IPS DF 4.7 (cell line): ENCODE measurements around the gene CTSW.
A peak's percentile ranks its signal among the peaks of the same experiment; 100 is the strongest.

Experiments
- DNase-seq: peaks from one replicate; pipeline ENCODE4 v3.0.0-alpha.2; 2013; ENCODE audit warnings: low spot score; ENCODE audit errors: extremely low read depth

Gene CTSW

DNA sequence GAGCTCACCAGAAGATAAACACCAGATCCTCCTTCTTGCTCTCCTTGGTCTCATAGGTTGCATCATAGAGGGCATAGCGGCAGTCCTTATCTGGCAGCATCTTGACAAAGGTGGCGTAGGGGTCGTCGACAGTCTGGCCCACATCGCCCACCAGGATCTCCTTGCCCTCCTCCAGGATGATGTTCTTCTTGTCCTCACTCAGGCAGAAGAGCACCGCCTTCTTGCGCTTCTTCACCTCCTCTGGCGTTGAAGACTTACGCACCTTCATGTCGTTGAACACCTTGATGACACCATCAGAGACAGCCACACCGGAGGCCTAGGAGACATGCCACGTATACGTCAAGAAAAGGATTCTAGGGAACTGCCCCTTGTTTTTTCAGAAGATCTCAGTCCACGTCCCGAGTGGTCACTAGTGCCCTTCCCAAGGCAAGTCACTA is 23.7 kb upstream of the CTSW start:
- no peak for DNase-seq

DNA sequence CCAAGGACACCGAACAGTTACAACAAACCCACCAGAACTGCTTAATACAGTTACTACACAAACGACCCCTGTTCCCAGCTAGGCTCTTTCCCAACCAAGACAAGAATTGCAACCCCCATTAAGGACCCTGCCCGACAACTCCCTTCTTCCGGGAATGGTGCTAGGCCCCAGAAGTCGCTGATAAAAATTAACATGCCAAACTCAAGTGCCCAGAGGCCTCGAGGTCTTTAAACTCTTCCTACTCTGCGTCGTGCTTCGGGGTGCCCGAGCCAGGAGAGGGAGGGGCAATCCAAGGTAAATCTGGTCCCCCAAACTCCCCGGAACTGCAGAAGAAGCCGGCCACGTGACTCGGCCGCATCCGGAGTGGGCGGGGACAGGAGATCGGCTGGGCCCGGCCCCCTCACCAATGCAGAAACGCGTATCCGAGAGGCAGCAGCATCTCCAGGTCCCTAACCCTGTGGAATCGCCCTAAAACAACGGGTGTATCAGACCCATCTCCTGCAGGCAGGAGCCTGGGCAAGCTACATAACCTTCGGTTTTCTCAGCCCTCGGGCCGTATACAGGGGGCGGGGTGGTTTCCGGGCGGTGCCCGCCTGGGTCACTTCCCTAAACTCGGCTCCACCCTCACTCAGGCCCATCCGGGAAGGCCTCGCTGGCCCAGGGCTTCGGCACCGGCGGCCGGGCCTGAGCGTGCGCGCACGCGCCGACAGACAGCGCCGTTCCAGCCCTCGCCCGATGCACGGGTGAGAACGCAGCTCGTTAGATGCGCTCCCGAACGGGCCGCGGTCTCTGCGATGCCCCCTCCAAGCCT is 22.7 kb upstream of the CTSW start:
- no peak for DNase-seq

- DNase-seq = no peak
Measured at GRCh38 chr11:65857500-65857852, 22.2 kb upstream of the CTSW start.

DNA sequence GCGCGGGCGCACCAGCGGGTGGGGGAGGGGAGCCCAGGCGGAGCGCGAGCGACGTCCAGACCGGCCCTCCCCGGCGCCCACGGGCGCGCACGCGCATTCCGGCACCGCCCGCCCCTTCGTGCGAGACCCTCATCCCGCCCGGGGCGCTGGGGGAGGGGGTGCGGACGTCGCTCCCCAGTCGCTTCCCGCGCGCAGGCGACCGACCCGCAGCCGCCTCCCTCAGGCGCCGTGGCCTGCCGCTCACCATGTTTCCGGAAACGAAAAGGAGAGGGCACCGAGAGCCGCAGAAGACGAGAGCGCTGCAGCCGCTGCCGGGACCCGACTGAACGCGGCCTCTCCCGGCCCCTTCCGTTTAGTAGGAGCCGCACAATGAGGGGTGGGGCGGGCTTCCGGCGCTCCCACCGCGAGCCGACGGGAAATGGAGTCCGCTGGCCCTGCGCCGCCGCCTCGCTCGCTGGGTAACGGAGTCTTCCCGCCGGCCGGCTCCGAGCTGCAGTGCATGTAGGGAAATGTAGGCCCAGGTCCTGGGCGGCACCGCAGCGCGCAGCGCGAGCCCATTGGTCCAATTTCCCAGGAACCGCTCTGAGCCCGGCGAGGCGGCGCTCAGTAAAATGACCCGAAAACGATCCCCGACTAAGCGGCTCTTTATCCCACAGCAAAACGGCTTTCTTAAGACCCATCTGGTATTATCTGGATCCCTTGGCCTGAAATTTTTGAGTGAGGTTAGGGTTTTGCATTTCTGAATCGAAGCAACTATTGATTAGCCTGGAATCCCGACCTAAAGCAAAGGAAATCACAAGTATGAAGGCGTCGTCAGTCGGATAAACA is 21.6 kb upstream of the CTSW start, which contains the start of gene CFL1:
CFL1 (minus strand) TSS at position 328 of the 828 bp plus-strand sequence; CDS start at position 247, 81 bp downstream.
- no peak for DNase-seq

DNA sequence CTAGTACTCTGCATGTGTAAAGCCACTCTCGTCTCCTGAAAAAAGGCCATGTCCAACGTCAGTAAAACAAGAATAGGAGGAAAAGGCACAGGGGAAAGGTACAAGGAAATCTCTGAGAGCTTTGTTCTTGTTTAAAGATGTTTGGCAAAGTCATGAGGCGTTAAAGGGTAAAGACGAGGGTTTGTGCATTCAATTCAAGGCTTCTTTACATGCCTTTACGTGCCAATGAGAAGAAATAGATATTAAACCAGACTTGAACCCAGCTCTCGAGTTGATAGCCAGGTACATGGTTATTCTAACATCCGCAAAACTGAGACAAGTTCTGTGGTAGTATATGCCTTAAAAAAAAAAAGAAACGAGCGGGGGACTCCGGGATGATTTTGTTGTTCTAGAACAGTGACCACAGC is 21.0 kb upstream of the CTSW start:
- no peak for DNase-seq

- peak; percentile 93 for DNase-seq
Measured at GRCh38 chr11:65859095-65859811, 20.4 kb upstream of the CTSW start.

GRCh38 chr11:65859812-65860277 is 19.8 kb upstream of the CTSW start:
- DNase-seq = no peak

DNA sequence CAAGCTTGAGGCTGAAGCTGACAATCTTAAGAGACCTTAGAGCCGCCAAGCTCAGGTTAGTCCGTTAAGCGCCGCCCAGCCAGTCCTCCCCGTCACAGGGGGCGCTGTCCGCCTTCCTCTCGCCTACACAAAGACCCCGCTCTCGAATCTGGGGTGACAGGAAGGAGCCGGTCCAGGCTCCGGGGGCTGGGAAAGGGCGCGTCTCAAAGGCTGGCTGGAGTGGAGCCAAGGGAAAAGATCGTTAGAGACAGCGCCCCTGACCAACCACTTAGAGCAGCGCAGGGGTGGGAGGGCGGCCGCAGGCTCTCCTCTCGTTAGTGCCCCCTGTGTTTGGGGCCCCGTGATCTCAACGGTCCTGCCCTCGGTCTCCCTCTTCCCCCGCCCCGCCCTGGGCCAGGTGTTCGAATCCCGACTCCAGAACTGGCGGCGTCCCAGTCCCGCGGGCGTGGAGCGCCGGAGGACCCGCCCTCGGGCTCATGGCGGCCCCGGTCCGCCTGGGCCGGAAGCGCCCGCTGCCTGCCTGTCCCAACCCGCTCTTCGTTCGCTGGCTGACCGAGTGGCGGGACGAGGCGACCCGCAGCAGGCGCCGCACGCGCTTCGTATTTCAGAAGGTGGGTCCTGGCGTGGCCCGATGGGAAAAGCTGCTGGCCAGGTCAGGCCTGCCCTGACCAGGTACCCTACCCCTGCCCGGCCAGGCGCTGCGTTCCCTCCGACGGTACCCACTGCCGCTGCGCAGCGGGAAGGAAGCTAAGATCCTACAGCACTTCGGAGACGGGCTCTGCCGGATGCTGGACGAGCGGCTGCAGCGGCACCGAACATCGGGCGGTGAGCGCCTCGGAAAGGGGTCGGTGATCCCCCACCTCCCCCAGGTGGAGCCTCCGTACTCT is 19.1 kb upstream of the CTSW start, which contains the start of gene MUS81:
MUS81 (plus strand) TSS at position 156 of the 887 bp plus-strand sequence; CDS start at position 477, 321 bp downstream.
- DNase-seq = no peak

DNA sequence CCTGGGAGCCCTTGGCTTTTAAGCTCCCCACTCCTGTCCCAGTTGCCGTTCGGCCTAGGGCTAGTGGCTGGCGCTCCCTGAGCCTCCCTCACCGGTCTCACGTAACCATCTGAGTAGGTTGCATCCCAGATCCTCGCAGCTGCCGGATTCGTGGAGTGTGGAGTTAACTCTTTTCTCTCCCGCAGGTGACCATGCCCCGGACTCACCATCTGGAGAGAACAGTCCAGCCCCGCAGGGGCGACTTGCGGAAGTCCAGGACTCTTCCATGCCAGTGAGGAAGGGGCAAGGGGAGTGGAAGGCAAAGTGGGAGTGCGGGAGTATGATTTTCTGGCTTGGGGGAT is 18.5 kb upstream of the CTSW start:
- DNase-seq = no peak

GRCh38 chr11:65861533-65862183 is 18.0 kb upstream of the CTSW start:
- no peak for DNase-seq

- DNase-seq = no peak
Measured at GRCh38 chr11:65862191-65862735, 17.4 kb upstream of the CTSW start.

DNA sequence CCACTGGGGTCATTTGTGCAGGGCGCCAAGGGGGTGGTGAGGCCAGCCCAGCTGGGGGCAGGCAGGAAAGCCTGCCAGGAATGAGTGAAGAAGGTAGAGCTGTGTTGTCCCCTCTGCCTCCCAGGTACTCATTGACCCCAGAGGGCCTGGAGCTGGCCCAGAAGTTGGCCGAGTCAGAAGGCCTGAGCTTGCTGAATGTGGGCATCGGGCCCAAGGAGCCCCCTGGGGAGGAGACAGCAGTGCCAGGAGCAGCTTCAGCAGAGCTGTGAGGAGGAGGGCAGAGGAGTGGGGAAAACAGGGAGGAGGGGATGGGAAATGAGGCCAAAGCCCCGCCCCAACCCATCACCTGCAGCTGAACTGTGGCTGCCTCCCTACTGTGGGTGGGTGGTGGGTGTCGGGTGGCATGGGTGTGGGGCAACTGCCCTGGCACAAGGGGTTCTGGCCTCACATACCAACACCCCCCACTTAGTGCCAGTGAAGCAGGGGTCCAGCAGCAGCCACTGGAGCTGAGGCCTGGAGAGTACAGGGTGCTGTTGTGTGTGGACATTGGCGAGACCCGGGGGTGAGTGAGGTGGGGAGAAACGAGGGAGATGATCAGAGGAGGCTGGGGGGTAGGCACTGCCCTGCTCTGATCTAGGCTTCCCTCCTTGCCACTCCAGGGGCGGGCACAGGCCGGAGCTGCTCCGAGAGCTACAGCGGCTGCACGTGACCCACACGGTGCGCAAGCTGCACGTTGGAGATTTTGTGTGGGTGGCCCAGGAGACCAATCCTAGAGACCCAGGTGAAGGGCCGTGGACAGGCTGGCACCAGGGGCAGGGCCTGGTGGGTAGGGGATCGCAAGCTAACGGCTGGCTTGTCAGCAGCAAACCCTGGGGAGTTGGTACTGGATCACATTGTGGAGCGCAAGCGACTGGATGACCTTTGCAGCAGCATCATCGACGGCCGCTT is 16.4 kb upstream of the CTSW start:
- no peak for DNase-seq

- no peak for DNase-seq
Measured at GRCh38 chr11:65863889-65864705, 15.5 kb upstream of the CTSW start.

GRCh38 chr11:65864706-65865471 is 14.7 kb upstream of the CTSW start:
- no peak for DNase-seq

DNA sequence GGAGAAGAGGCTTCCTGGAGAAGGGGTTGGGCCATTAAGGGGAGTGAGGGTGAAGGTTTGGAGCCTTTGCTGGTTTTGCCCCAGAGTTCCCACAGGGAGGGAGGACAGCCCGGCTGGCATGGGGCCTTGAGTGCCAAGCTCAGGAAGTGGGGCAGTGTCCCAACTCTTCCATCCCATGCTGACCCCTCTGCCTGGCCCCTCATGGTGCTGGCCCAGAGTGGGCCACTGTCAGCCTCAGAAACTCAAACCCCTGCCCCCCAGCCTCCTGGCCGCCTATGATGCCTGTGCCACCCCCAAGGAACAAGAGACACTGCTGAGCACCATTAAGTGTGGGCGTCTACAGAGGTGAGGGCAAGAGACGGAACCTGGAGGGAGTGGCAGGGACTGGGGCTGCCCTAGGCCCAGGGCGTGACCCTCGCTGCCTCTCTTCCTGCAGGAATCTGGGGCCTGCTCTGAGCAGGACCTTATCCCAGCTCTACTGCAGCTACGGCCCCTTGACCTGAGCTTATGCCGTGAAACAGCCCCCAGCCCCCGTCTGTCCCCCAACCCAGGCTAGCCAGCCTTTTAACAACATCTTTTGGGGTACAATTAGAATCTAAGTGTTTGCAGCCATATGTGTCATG is 14.0 kb upstream of the CTSW start:
- DNase-seq = no peak

GRCh38 chr11:65866509-65867283 is 12.9 kb upstream of the CTSW start:
- DNase-seq = no peak
